Hepatocyte (in vitro differentiated cells): Measurements from ENCODE around the gene AP3B2. TPM values are rescaled to one million over a fixed set of nuclear protein-coding genes. Genes with fewer than 3 reads are reported as not detected.

Experiments
- DNase-seq: peaks from one replicate; pipeline ENCODE4 v3.0.0-alpha.2; 2016; ENCODE audit warnings: low spot score
- H2AFZ ChIP-seq: fragments of 200-600 bp; sonication (generic); 2 replicates; pipeline ENCODE4 v1.6.0; 2016; ENCODE audit warnings: antibody characterized with exemption, mild to moderate bottlenecking
- H3K27ac ChIP-seq: fragments of 200-600 bp; sonication (generic); 2 replicates; pipeline ENCODE4 v1.5.1; 2016; ENCODE audit warnings: mild to moderate bottlenecking
- H3K27me3 ChIP-seq: fragments of 200-600 bp; sonication (generic); 2 replicates; pipeline ENCODE4 v1.6.1; 2016
- H3K36me3 ChIP-seq: fragments of 200-600 bp; sonication (generic); replicated peaks from 2 replicates; pipeline ENCODE4 v1.5.1; 2016; ENCODE audit warnings: low read depth; ENCODE audit not compliant: insufficient read depth
- H3K4me1 ChIP-seq: fragments of 200-600 bp; sonication (generic); 2 replicates; pipeline ENCODE4 v1.5.1; 2016; ENCODE audit warnings: mild to moderate bottlenecking, moderate library complexity; ENCODE audit not compliant: insufficient read depth
- H3K4me2 ChIP-seq: fragments of 200-600 bp; sonication (generic); 2 replicates; pipeline ENCODE4 v1.6.0; 2016
- H3K4me3 ChIP-seq: fragments of 200-600 bp; sonication (generic); 2 replicates; pipeline ENCODE4 v1.5.1; 2016; ENCODE audit warnings: mild to moderate bottlenecking
- H3K79me2 ChIP-seq: fragments of 200-600 bp; sonication (generic); 2 replicates; pipeline ENCODE4 v1.6.0; 2017; ENCODE audit warnings: mild to moderate bottlenecking
- H3K9me2 ChIP-seq: fragments of 200-600 bp; sonication (generic); replicated peaks from 2 replicates; pipeline ENCODE4 v1.6.0; 2017; ENCODE audit warnings: mild to moderate bottlenecking; ENCODE audit not compliant: insufficient read depth
- H3K9me3 ChIP-seq: fragments of 200-600 bp; sonication (generic); 2 replicates; pipeline ENCODE4 v1.5.1; 2016; ENCODE audit warnings: low read depth, mild to moderate bottlenecking
- H4K20me1 ChIP-seq: fragments of 200-600 bp; sonication (generic); 2 replicates; pipeline ENCODE4 v1.6.0; 2016; ENCODE audit warnings: mild to moderate bottlenecking; ENCODE audit not compliant: insufficient read depth, poor library complexity, severe bottlenecking
- EZH2 ChIP-seq: fragments of 200-600 bp; sonication (generic); IDR thresholded peaks from 2 replicates; pipeline ENCODE4 v1.6.1; 2016; ENCODE audit warnings: antibody characterized with exemption, mild to moderate bottlenecking, borderline replicate concordance
- EZH2phosphoT487 ChIP-seq: fragments of 200-600 bp; sonication (generic); IDR thresholded peaks from one replicate; pipeline ENCODE4 v1.6.1; 2018; ENCODE audit warnings: antibody characterized with exemption, mild to moderate bottlenecking, low read depth, moderate library complexity; ENCODE audit not compliant: unreplicated experiment, severe bottlenecking
- WGBS: methylation state at CpG from one replicate; pipeline ENCODE4 v1.1.6; 2016; ENCODE audit warnings: low lambda C conversion rate; ENCODE audit errors: missing lambda C conversion rate; 5-methylcytosine and 5-hydroxymethylcytosine counted together
- polyA plus RNA-seq: library from polyadenylated mRNA; unstranded; fragments of >200 nt; fragmentation: Nextera tagmentation; extraction: Ambion mirVana; gene quantifications from 2 replicates; pipeline ENCODE4 v1.2.1, GENCODE V29; 2016
- total RNA-seq: library from RNA; depleted of rRNA; stranded (reverse); fragments of >200 nt; gene quantifications from 2 replicates; pipeline ENCODE4 v1.2.3, GENCODE V29; 2014
- TF ChIP-seq, protein P1 (sequence below): fragments of 200-600 bp; sonication (generic); IDR thresholded peaks from 2 replicates; pipeline ENCODE4 v1.5.1; 2016; ENCODE audit warnings: antibody characterized with exemption, mild to moderate bottlenecking; ENCODE audit not compliant: poor library complexity

Gene AP3B2
- total and polyA plus RNA-seq, 2 experiments from 2014 or later: 2.3 to 2.9 TPM

DNA sequence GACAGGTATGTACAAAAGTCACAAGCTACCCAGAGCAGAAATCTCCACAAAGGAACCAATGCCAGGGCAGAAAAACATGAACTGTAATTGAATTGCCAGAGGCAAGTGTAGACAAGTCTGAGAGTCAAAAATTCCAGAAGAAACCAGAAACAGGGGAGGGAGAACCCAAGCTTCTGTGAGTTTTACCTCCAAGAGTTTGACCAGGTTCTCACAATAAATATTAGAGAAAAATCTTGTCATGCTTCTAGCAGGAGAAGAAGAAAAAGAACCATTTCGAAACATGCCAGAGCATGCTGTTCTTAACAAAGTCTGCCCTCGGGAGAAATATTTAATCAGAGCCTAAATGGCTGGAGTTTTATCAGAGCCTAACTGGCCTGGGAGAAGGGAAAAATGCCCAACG, 32.5 kb upstream of the AP3B2 start:
- Histone ChIP-seq H3K27me3 (no peaks in the 10 kb centered on the region), H3K79me2 (no peaks in the 10 kb centered on the region), H3K4me2 (no peak overlapping the region), H3K9me3 (no peaks in the 10 kb centered on the region), H3K27ac (peak overlapping the region; percentile 40), H4K20me1 (no peaks in the 10 kb centered on the region), H3K4me3 (no peak overlapping the region), H3K9me2 (no peaks in the 10 kb centered on the region), H3K4me1 (no peaks in the 10 kb centered on the region), H2AFZ (no peak overlapping the region), H3K36me3 (no peaks in the 10 kb centered on the region)
- TF ChIP-seq EZH2 (no peak), EZH2phosphoT487 (no peak)
- TF ChIP-seq, protein P1, sequence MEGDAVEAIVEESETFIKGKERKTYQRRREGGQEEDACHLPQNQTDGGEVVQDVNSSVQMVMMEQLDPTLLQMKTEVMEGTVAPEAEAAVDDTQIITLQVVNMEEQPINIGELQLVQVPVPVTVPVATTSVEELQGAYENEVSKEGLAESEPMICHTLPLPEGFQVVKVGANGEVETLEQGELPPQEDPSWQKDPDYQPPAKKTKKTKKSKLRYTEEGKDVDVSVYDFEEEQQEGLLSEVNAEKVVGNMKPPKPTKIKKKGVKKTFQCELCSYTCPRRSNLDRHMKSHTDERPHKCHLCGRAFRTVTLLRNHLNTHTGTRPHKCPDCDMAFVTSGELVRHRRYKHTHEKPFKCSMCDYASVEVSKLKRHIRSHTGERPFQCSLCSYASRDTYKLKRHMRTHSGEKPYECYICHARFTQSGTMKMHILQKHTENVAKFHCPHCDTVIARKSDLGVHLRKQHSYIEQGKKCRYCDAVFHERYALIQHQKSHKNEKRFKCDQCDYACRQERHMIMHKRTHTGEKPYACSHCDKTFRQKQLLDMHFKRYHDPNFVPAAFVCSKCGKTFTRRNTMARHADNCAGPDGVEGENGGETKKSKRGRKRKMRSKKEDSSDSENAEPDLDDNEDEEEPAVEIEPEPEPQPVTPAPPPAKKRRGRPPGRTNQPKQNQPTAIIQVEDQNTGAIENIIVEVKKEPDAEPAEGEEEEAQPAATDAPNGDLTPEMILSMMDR: no peak
- 84% methylated on average over 3 of the region's 3 CpGs for WGBS
- DNase-seq: no peak

DNA sequence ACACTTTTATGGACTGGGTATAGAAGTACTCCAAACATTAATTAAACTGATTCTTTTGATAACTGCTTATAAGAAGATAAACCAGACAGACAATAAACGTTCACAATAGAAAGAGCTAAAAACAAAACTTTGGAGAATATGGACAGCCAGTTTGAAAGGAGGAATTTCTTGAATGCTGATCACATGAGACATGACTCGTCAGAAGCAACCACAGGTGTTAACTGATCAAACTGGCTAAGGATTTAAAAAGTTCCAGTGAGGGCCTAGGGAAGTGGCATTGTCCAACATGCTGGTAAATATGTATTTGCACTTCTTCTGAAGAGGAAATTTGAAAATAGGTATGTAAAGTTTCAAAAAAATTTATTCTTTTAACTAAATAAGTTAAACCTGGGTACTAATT, 29.4 kb upstream of the AP3B2 start:
- no peak for DNase-seq
- H3K27ac ChIP-seq: no peak overlapping the region
- H3K4me3 ChIP-seq: no peak overlapping the region
- H3K9me3 ChIP-seq: no peaks in the 10 kb centered on the region
- H3K4me2 ChIP-seq: no peak overlapping the region
- TF ChIP-seq EZH2 (no peak), EZH2phosphoT487 (no peak)
- TF ChIP-seq, protein P1: no peak
- H3K9me2 ChIP-seq: no peaks in the 10 kb centered on the region
- no peak overlapping the region for H2AFZ ChIP-seq
- H3K79me2 ChIP-seq: no peaks in the 10 kb centered on the region
- H3K36me3 ChIP-seq: no peaks in the 10 kb centered on the region
- WGBS: 57% methylated on average over 2 of the region's 2 CpGs
- H3K27me3 ChIP-seq: no peaks in the 10 kb centered on the region
- no peaks in the 10 kb centered on the region for H3K4me1 ChIP-seq
- H4K20me1 ChIP-seq: no peaks in the 10 kb centered on the region

DNA sequence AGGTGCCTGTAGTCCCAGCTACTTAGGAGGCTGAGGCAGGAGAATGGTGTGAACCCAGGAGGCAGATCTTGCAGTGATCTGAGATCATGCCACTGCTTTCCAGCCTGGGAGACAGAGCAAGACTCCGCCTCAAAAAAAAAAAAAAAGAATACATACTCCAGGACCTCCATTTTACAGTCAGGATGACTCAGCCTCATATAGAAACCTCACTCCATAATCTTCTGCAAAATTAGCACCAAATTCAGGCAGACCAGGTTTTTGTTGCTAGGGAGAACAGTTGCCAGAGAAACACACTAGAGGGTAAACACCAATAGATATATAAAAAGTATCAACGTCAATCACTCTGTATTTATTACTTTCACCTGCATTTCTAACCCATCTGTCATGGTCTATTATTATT, 28.3 kb upstream of the AP3B2 start:
- Histone ChIP-seq H2AFZ (no peak overlapping the region), H3K9me2 (no peaks in the 10 kb centered on the region), H3K4me1 (no peaks in the 10 kb centered on the region), H3K36me3 (no peaks in the 10 kb centered on the region), H4K20me1 (no peaks in the 10 kb centered on the region), H3K4me3 (no peak overlapping the region), H3K27me3 (no peaks in the 10 kb centered on the region), H3K79me2 (no peaks in the 10 kb centered on the region), H3K27ac (no peak overlapping the region), H3K4me2 (no peak overlapping the region), H3K9me3 (no peaks in the 10 kb centered on the region)
- TF ChIP-seq EZH2phosphoT487 (no peak), EZH2 (no peak)
- TF ChIP-seq, protein P1: no peak
- 95% methylated on average over 2 of the region's 2 CpGs for WGBS
- no peak for DNase-seq

DNA sequence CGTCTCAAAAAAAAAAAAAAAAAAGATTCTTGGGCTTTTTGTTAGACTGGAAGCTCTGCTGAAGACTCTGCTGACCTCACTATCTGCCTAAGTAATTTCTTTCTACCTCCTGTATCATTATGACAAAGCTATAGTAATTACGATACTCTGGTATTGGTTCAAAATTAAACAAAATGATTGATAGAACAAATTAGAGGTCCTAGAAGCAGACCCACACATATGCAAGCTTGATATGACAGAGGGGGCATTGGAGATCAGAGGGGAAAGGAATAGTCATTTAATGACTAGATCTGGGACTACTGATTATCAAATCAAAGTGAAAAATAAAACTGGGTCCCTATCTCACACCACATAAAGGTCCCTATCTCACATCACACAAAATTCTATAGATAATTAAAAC, 21.9 kb upstream of the AP3B2 start:
- Histone ChIP-seq H3K79me2 (no peaks in the 10 kb centered on the region), H3K4me2 (no peak overlapping the region), H3K27ac (no peak overlapping the region), H3K9me2 (no peaks in the 10 kb centered on the region), H3K27me3 (no peaks in the 10 kb centered on the region), H4K20me1 (no peaks in the 10 kb centered on the region), H3K4me1 (no peaks in the 10 kb centered on the region), H3K9me3 (no peaks in the 10 kb centered on the region), H3K4me3 (no peak overlapping the region), H3K36me3 (no peaks in the 10 kb centered on the region), H2AFZ (no peak overlapping the region)
- DNase-seq: no peak
- WGBS: 96% methylated on average over 2 of the region's 2 CpGs
- TF ChIP-seq EZH2 (no peak), EZH2phosphoT487 (no peak)
- TF ChIP-seq, protein P1: no peak
